Measurements from ENCODE around the gene SPATC1L. TPM values are rescaled to one million over a fixed set of nuclear protein-coding genes. Genes with fewer than 3 reads are reported as not detected.

The SPATC1L gene
- polyA plus RNA-seq, 3 donors: 3.3 to 6.7 (median 5.8) TPM

DNA sequence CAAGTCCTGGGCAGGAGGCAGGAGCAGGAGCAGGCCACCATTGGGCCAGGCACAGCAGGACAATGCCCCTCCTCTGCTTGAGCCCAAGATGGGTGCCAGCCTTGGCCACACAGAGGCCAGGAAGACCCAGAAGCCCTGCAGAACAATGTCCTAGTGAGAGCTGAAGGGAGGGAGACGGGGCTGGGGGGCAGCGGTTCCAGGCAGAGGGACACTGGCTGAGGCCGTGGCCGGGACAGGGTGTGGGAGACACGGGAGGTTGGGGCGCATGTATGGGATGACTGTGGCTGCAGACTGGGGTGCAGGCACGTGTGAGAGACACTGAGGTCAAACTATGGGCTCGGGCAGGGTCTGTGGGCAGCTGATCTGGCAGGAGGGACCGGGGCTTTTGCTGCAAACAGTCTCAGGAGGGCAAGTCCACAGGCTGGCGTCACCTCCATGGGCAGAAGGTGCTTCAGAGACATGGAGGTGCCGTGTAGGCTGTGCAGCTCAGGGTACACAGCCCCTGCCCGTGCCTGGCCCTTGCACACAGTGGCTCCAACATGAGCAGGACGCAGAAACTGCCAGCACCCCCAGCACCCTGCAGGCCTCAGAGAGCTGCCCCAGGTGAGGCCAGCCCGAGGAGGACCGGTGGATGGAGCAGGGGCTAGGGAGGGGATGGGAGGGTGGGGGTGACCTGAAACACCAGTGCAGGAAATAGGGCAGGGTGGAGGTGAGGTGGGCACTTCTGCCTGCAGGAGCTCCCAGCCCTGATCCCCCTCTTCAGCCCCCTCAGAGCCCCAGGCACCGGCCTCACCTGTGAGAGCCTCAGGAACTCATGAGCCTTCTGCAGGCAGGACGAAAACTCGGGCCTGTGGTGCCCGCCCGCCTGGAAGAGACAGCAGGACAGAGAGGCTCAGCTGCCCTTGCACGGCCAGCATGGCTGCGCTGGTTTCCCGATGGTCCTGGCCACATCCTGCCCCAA lies 24.8 kb upstream of the SPATC1L start:
- peak overlapping the region in 2 of 7 donors; percentile 41 to 66 for H3K27ac Mint-ChIP-seq
- H4K20me1 ChIP-seq (ENCODE audit: insufficient read depth, low read length): no peaks in the 10 kb centered on the region
- intact Hi-C loops (cut with micrococcal nuclease): no loop called here
- no peak overlapping the region for H2AFZ ChIP-seq (ENCODE audit: insufficient read depth, low read depth, low read length, poor library complexity, severe bottlenecking)
- peaks cover 0 to 2% (median 0%) of the 10 kb centered on the region in 7 donors for H3K9me3 Mint-ChIP-seq
- no peak overlapping the region for H3K4me3 Mint-ChIP-seq
- H3K4me3 ChIP-seq (replicated peaks in 1 of 3; ENCODE audit: low read depth in 2 of 3, low read length in 3 of 3): no peak overlapping the region
- H3K4me2 ChIP-seq (replicated peaks; ENCODE audit: extremely low read depth, low read length, poor library complexity, severe bottlenecking): no peak overlapping the region
- peaks cover 38 to 49% of the 10 kb centered on the region in 2 donors for H3K36me3 Mint-ChIP-seq
- H3K27ac ChIP-seq (ENCODE audit: low read depth in 1 of 2, low read length in 2 of 2): no peak overlapping the region
- no peaks in the 10 kb centered on the region for H3K9me3 ChIP-seq (replicated peaks in 1 of 2; ENCODE audit: control insufficient read depth in 1 of 2, insufficient read depth in 1 of 2, low read length in 2 of 2)
- H3K4me1 Mint-ChIP-seq: no peaks in the 10 kb centered on the region
- peaks cover 0 to 24% of the 10 kb centered on the region in 2 donors for H3K36me3 ChIP-seq (replicated peaks in 1 of 2; ENCODE audit: control insufficient read depth in 1 of 2, insufficient read depth in 2 of 2, low read length in 2 of 2)
- TF ChIP-seq, protein P1, sequence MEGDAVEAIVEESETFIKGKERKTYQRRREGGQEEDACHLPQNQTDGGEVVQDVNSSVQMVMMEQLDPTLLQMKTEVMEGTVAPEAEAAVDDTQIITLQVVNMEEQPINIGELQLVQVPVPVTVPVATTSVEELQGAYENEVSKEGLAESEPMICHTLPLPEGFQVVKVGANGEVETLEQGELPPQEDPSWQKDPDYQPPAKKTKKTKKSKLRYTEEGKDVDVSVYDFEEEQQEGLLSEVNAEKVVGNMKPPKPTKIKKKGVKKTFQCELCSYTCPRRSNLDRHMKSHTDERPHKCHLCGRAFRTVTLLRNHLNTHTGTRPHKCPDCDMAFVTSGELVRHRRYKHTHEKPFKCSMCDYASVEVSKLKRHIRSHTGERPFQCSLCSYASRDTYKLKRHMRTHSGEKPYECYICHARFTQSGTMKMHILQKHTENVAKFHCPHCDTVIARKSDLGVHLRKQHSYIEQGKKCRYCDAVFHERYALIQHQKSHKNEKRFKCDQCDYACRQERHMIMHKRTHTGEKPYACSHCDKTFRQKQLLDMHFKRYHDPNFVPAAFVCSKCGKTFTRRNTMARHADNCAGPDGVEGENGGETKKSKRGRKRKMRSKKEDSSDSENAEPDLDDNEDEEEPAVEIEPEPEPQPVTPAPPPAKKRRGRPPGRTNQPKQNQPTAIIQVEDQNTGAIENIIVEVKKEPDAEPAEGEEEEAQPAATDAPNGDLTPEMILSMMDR (IDR thresholded peaks at IDR 0.05): no peak
- H3K27me3 Mint-ChIP-seq (ENCODE audit: low read depth in 3 of 3): peaks cover 0 to 3% (median 0%) of the 10 kb centered on the region in 3 donors
- H3K27me3 ChIP-seq (ENCODE audit: control insufficient read depth in 2 of 2, insufficient read depth in 2 of 2, low read length in 2 of 2): no peaks in the 10 kb centered on the region
- WGBS (ENCODE audit: insufficient coverage): 97% methylated on average over 21 of the region's 23 CpGs
- no peaks in the 10 kb centered on the region for H3K79me2 ChIP-seq (ENCODE audit: insufficient read depth, low read length)
- DNase-seq: no peak
- no peak overlapping the region for H3K9ac ChIP-seq (ENCODE audit: insufficient read depth, low read length, poor library complexity, severe bottlenecking)
- no peaks in the 10 kb centered on the region for H3K4me1 ChIP-seq (ENCODE audit: control insufficient read depth in 1 of 2, insufficient read depth in 2 of 2, low read length in 2 of 2)

DNA sequence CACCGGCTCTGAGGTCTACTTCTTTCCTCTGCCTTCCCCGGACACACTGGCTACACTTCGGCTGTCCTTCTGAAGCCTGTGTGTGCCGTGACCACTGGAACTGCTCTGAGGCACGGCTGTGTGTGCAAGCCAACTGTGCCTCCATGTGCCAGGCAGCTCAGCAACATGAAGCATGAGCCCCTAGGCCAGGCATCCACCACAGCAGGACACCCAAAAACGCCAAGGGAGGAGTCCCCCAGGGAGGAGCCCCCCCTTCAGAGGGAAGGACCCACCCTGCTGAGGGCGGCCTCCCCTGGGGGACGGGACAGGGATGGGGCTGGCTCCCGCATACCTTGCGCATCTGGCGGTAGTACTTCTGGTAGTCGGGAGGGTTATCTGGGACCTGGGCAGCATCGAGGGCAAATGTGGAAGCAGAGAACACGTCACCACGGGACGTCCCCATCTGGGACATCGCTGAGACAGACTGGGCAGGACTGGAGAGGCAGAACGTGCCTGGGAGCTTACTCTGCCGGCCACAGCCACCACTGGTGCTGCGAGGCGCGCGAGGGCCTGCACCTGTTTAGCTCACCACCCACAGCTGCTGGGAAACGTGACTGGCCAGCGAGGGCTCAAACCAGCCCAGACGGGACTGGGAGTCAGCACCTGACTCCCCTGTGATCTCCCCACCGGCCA lies 23.8 kb upstream of the SPATC1L start:
- DNase-seq: no peak

More for the DNA sequence above, 23.8 kb upstream of the SPATC1L start:
- Mint-ChIP-seq H3K36me3 (peaks cover 39 to 53% of the 10 kb centered on the region in 2 donors), H3K4me1 (no peaks in the 10 kb centered on the region), H3K9me3 (peaks cover 0 to 2% (median 0%) of the 10 kb centered on the region in 7 donors), H3K27me3 (ENCODE audit: low read depth in 3 of 3) (peaks cover 0 to 3% (median 0%) of the 10 kb centered on the region in 3 donors), H3K27ac (peak overlapping the region in 2 of 7 donors; percentile 22 to 33), H3K4me3 (no peak overlapping the region)
- TF ChIP-seq, protein P1 (IDR thresholded peaks at IDR 0.05): no peak
- no peak overlapping the region for H3K4me3 ChIP-seq (replicated peaks in 1 of 3; ENCODE audit: low read depth in 2 of 3, low read length in 3 of 3)
- no peaks in the 10 kb centered on the region for H3K27me3 ChIP-seq (ENCODE audit: control insufficient read depth in 2 of 2, insufficient read depth in 2 of 2, low read length in 2 of 2)
- 97% methylated on average over 25 of the region's 27 CpGs for WGBS (ENCODE audit: insufficient coverage)
- H3K27ac ChIP-seq (ENCODE audit: low read depth in 1 of 2, low read length in 2 of 2): no peak overlapping the region
- H3K79me2 ChIP-seq (ENCODE audit: insufficient read depth, low read length): no peaks in the 10 kb centered on the region
- no peaks in the 10 kb centered on the region for H3K4me1 ChIP-seq (ENCODE audit: control insufficient read depth in 1 of 2, insufficient read depth in 2 of 2, low read length in 2 of 2)
- intact Hi-C loops (cut with micrococcal nuclease): no loop called here
- peaks cover 2 to 31% of the 10 kb centered on the region in 2 donors for H3K36me3 ChIP-seq (replicated peaks in 1 of 2; ENCODE audit: control insufficient read depth in 1 of 2, insufficient read depth in 2 of 2, low read length in 2 of 2)
- H4K20me1 ChIP-seq (ENCODE audit: insufficient read depth, low read length): no peaks in the 10 kb centered on the region
- H3K4me2 ChIP-seq (replicated peaks; ENCODE audit: extremely low read depth, low read length, poor library complexity, severe bottlenecking): no peak overlapping the region
- H2AFZ ChIP-seq (ENCODE audit: insufficient read depth, low read depth, low read length, poor library complexity, severe bottlenecking): no peak overlapping the region
- H3K9ac ChIP-seq (ENCODE audit: insufficient read depth, low read length, poor library complexity, severe bottlenecking): no peak overlapping the region
- H3K9me3 ChIP-seq (replicated peaks in 1 of 2; ENCODE audit: control insufficient read depth in 1 of 2, insufficient read depth in 1 of 2, low read length in 2 of 2): no peaks in the 10 kb centered on the region

Data from CD14-positive monocyte (primary cell).